ENCODE data around the gene THAP2. TPM values are rescaled to one million over a fixed set of nuclear protein-coding genes. Genes with fewer than 3 reads are reported as not detected.

The THAP2 gene
- total and polyA plus RNA-seq, 12 donors: 2.3 to 9.7 (median 6.1) TPM

- no peaks in the 10 kb centered on the region for H3K4me1 ChIP-seq
- H3K36me3 ChIP-seq: peaks cover 0 to 62% (median 12%) of the 10 kb centered on the region in 9 donors
- H3K9me3 ChIP-seq: no peaks in the 10 kb centered on the region
- intact Hi-C loops (cut with DNase I): no loop called here
- WGBS, 2 donors: 93 to 94% methylated on average over 2 of the region's 2 CpGs
- TF ChIP-seq CTCF (IDR thresholded peaks at IDR 0.05): no peak
- DNase-seq: no peak
- H3K27me3 ChIP-seq: no peaks in the 10 kb centered on the region
- ATAC-seq: no peak
- no peak overlapping the region for H3K4me3 ChIP-seq
- no peak overlapping the region for H3K27ac ChIP-seq
Measured at GRCh38 chr12:71704920-71705319, 40.8 kb downstream of the THAP2 start.

- no peak overlapping the region for H3K27ac ChIP-seq
- H3K9me3 ChIP-seq: peaks cover 0 to 24% (median 4%) of the 10 kb centered on the region in 11 donors
- 96 to 100% methylated on average over 1 of the region's 1 CpG for WGBS, 2 donors
- no peaks in the 10 kb centered on the region for H3K27me3 ChIP-seq
- H3K36me3 ChIP-seq: peaks cover 0 to 33% (median 0%) of the 10 kb centered on the region in 9 donors
- H3K4me3 ChIP-seq: no peak overlapping the region
- no peaks in the 10 kb centered on the region for H3K4me1 ChIP-seq
- DNase-seq (no peak), ATAC-seq (no peak)
- TF ChIP-seq CTCF (IDR thresholded peaks at IDR 0.05): no peak
- intact Hi-C loops (cut with DNase I): no loop called here
Measured at GRCh38 chr12:71708658-71709057, 44.6 kb downstream of the THAP2 start.

- peaks cover 0 to 38% (median 4%) of the 10 kb centered on the region in 11 donors for H3K9me3 ChIP-seq
- DNase-seq: no peak
- WGBS, 2 donors: 93% methylated on average over 7 of the region's 7 CpGs
- no peak for ATAC-seq
- H3K27ac ChIP-seq: no peak overlapping the region
- no peak for TF ChIP-seq CTCF (IDR thresholded peaks at IDR 0.05)
- no peaks in the 10 kb centered on the region for H3K4me1 ChIP-seq
- H3K27me3 ChIP-seq: no peaks in the 10 kb centered on the region
- intact Hi-C loops (cut with DNase I): no loop called here
- H3K4me3 ChIP-seq: no peak overlapping the region
- H3K36me3 ChIP-seq: peaks cover 0 to 20% (median 0%) of the 10 kb centered on the region in 9 donors
Measured at GRCh38 chr12:71710276-71711125, 46.4 kb downstream of the THAP2 start.

- intact Hi-C loops (cut with DNase I): no loop called here
- DNase-seq: no peak
- no peaks in the 10 kb centered on the region for H3K27me3 ChIP-seq
- H3K36me3 ChIP-seq: no peaks in the 10 kb centered on the region
- no peaks in the 10 kb centered on the region for H3K4me1 ChIP-seq
- no peak overlapping the region for H3K27ac ChIP-seq
- TF ChIP-seq CTCF (IDR thresholded peaks at IDR 0.05): no peak
- H3K9me3 ChIP-seq: peaks cover 0 to 21% (median under 1%) of the 10 kb centered on the region in 11 donors
- ATAC-seq: no peak
- no peak overlapping the region for H3K4me3 ChIP-seq
Measured at GRCh38 chr12:71718611-71719010, 54.5 kb downstream of the THAP2 start.

Measured in heart right ventricle (tissue), 16 donors.